Omental fat pad (tissue), 4 donors: ENCODE data around the gene RAB39A. TPM values are rescaled to one million over a fixed set of nuclear protein-coding genes. Genes with fewer than 3 reads are reported as not detected.

ENCODE experiments used
- ATAC-seq: fragments of 150-250 bp; one replicate; pipeline ENCODE4 v1.9.1; 2016; ENCODE audit warnings: mild to moderate bottlenecking, moderate library complexity; ENCODE audit not compliant: low FRiP score
- DNase-seq: peaks from one replicate; pipeline ENCODE4 v3.0.0-alpha.2; 2019; ENCODE audit warnings: low spot score
- CTCF ChIP-seq, 3 donors: fragments of 450-650 bp; IDR thresholded peaks; one replicate each; pipeline ENCODE4 v1.5.1; 2016 to 2017; ENCODE audit warnings: antibody characterized with exemption in 3 of 3, mild to moderate bottlenecking in 3 of 3, moderate library complexity in 2 of 3
- total RNA-seq, 4 donors: library from RNA; depleted of rRNA; stranded (reverse); fragments of >200 nt; gene quantifications; one replicate each; pipeline ENCODE4 v1.1.0, GENCODE V29; 2016

The RAB39A gene
- total RNA-seq, 4 donors from 2014 or later, result 1.4 to 4.3 (median 2.5) TPM

GRCh38 chr11:107996006-107996776 is 67.9 kb downstream of the RAB39A start:
- TF ChIP-seq CTCF (IDR thresholded peaks at IDR 0.05), result no peak
- ATAC-seq, result no peak

GRCh38 chr11:107998761-107999160 is 70.5 kb downstream of the RAB39A start:
- no peak for DNase-seq
- no peak for ATAC-seq
- TF ChIP-seq CTCF (IDR thresholded peaks at IDR 0.05), result no peak

More at GRCh38 chr11:107996006-107996776, 67.9 kb downstream of the RAB39A start:
- no peak for DNase-seq

- TF ChIP-seq CTCF (IDR thresholded peaks at IDR 0.05), result no peak
- DNase-seq (no peak), ATAC-seq (peak; percentile 54)
These were observed 71.7 kb downstream of the RAB39A start for GRCh38 chr11:107999759-108000455.

- TF ChIP-seq CTCF (IDR thresholded peaks at IDR 0.05), result no peak
- DNase-seq, result no peak
- ATAC-seq, result no peak
These were observed 74.2 kb downstream of the RAB39A start for GRCh38 chr11:108002476-108002875.

- ATAC-seq (no peak), DNase-seq (no peak)
- no peak for TF ChIP-seq CTCF (IDR thresholded peaks at IDR 0.05)
These were observed 75.4 kb downstream of the RAB39A start for GRCh38 chr11:108003623-108004022.

- DNase-seq, result no peak
- TF ChIP-seq CTCF (IDR thresholded peaks at IDR 0.05), result no peak
- ATAC-seq, result no peak
These were observed 79.6 kb downstream of the RAB39A start for GRCh38 chr11:108007819-108008218.
